Omental fat pad (tissue), 4 donors: ENCODE data around the gene CCDC85C. TPM values are rescaled to one million over a fixed set of nuclear protein-coding genes. Genes with fewer than 3 reads are reported as not detected.

Experiments
- ATAC-seq: fragments of 150-250 bp; one replicate; pipeline ENCODE4 v1.9.1; 2016; ENCODE audit warnings: mild to moderate bottlenecking, moderate library complexity; ENCODE audit not compliant: low FRiP score
- DNase-seq: peaks from one replicate; pipeline ENCODE4 v3.0.0-alpha.2; 2019; ENCODE audit warnings: low spot score
- total RNA-seq, 4 donors: library from RNA; depleted of rRNA; stranded (reverse); fragments of >200 nt; gene quantifications; one replicate each; pipeline ENCODE4 v1.1.0, GENCODE V29; 2016
- TF ChIP-seq, protein P1 (sequence below), 3 donors: fragments of 450-650 bp; IDR thresholded peaks; one replicate each; pipeline ENCODE4 v1.5.1; 2016 to 2017; ENCODE audit warnings: antibody characterized with exemption in 3 of 3, mild to moderate bottlenecking in 3 of 3, moderate library complexity in 2 of 3

CCDC85C gene
- total RNA-seq, 4 donors from 2014 or later: 3.3 to 17.7 (median 8.3) TPM

- TF ChIP-seq, protein P1, sequence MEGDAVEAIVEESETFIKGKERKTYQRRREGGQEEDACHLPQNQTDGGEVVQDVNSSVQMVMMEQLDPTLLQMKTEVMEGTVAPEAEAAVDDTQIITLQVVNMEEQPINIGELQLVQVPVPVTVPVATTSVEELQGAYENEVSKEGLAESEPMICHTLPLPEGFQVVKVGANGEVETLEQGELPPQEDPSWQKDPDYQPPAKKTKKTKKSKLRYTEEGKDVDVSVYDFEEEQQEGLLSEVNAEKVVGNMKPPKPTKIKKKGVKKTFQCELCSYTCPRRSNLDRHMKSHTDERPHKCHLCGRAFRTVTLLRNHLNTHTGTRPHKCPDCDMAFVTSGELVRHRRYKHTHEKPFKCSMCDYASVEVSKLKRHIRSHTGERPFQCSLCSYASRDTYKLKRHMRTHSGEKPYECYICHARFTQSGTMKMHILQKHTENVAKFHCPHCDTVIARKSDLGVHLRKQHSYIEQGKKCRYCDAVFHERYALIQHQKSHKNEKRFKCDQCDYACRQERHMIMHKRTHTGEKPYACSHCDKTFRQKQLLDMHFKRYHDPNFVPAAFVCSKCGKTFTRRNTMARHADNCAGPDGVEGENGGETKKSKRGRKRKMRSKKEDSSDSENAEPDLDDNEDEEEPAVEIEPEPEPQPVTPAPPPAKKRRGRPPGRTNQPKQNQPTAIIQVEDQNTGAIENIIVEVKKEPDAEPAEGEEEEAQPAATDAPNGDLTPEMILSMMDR (IDR thresholded peaks at IDR 0.05): no peak
- DNase-seq (no peak), ATAC-seq (no peak)
Measured at GRCh38 chr14:99467336-99468078, 136.5 kb downstream of the CCDC85C start.

DNA sequence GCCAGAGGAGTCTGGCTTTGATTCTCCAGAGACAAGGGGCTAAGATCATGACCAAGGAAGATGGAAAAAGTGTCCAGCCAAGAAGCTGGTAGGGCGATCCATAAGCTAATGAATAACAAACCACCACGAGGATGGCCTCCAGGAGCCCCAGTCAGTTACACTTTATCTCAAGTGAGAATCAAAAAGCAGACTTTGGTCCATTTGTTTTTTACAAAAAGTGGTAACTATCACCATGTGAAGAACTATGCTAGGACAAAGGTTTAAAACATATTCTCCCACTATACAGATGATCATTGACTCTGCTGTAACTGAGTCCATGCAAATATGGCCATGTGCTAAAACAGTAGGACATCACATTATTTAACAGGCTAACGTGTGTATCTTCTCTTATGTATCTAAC, 137.2 kb downstream of the CCDC85C start:
- no peak for ATAC-seq
- DNase-seq: no peak
- TF ChIP-seq, protein P1 (IDR thresholded peaks at IDR 0.05): no peak

- ATAC-seq (no peak), DNase-seq (no peak)
- TF ChIP-seq, protein P1 (IDR thresholded peaks at IDR 0.05): no peak
Measured at GRCh38 chr14:99465288-99465687, 138.7 kb downstream of the CCDC85C start.

DNA sequence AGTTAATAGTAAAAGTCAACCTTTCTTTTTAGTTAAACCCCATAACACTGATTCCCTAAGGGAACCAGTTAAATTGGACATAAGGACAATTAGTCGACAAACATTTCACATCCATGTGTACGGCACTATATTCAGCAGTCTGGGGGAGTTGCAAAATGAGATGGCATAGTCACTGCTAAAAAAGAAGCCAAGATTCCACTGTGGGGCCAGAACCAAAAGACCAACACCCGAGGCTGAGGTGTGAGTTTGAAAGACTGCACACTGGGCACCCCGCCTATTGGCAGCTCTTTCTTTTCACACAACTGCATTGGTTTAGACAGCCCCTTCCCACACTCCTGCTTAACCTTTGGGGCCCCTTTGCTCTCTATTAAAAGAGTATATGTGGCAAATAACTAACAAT, 140.0 kb downstream of the CCDC85C start:
- DNase-seq (no peak), ATAC-seq (no peak)
- TF ChIP-seq, protein P1 (IDR thresholded peaks at IDR 0.05): no peak

DNA sequence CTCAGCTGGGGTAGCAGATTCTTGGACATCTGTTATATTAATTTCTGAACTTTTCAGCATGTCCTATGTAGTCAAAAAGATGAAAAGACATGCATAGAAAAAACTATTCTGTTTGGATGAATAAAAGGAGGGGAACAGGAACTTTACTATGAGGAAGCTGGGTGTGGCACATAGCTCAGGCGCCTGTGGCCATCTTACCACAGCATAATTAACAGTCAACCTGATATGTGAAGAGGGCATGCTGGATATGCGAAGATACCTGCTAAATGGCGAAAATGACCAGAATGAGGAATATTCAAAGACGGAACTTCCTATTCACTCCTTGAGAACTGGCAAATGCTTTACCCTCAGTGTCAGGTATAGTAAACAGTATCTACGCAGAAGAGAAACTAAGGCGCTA, 141.8 kb downstream of the CCDC85C start:
- TF ChIP-seq, protein P1 (IDR thresholded peaks at IDR 0.05): no peak
- ATAC-seq (no peak), DNase-seq (no peak)

- ATAC-seq (no peak), DNase-seq (no peak)
- TF ChIP-seq, protein P1 (IDR thresholded peaks at IDR 0.05): no peak
Measured at GRCh38 chr14:99461411-99462085, 142.5 kb downstream of the CCDC85C start.

DNA sequence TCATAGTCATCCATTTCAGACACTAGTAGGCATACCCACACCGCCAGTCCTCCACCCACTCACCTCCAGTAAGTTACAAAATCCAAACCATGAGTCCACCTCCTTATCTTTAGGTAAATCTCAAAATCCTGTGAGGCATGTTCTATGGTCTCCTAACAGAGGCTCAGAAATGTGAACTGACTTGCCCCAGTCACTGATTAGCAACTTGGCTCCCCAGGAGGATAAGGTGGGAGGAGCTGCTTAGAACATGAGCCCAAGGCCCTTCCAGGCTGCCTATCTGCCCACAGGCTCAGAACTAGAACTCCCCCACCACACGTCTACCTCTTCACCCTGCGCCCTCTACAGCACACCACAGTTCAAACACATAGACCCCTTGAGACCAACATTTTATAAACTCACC, 143.2 kb downstream of the CCDC85C start:
- TF ChIP-seq, protein P1 (IDR thresholded peaks at IDR 0.05): no peak
- ATAC-seq (no peak), DNase-seq (no peak)
